Liver (tissue), 9 donors: ENCODE data around the gene VPS35. TPM values are rescaled to one million over a fixed set of nuclear protein-coding genes. Genes with fewer than 3 reads are reported as not detected.

Experiments
- DNase-seq: peaks from one replicate; pipeline ENCODE4 v3.0.0-alpha.2; 2017; ENCODE audit warnings: low spot score
- H3K27ac ChIP-seq, 2 donors: one replicate each; pipeline ENCODE4 v1.7.0; 2013; ENCODE audit warnings: inconsistent platforms in 2 of 2, low read length in 2 of 2, control low read depth in 1 of 2, low read depth in 1 of 2, mild to moderate bottlenecking in 1 of 2
- H3K27me3 ChIP-seq, 4 donors: one replicate each; pipeline versions ENCODE4 v1.6.1 to v1.7.0; 2013; ENCODE audit warnings: low read length in 3 of 4, inconsistent platforms in 1 of 4, mild to moderate bottlenecking in 1 of 4, moderate library complexity in 1 of 4; ENCODE audit not compliant: control insufficient read depth in 4 of 4, insufficient read depth in 4 of 4
- H3K36me3 ChIP-seq, 4 donors: one replicate each; pipeline versions ENCODE4 v1.6.1 to v1.7.0; 2013; ENCODE audit warnings: low read length in 3 of 4, mild to moderate bottlenecking in 3 of 4, low read depth in 1 of 4, moderate library complexity in 1 of 4; ENCODE audit not compliant: control insufficient read depth in 4 of 4, insufficient read depth in 3 of 4
- H3K4me1 ChIP-seq, 4 donors: one replicate each; pipeline versions ENCODE4 v1.6.1 to v1.7.0; 2013; ENCODE audit warnings: low read length in 3 of 4, mild to moderate bottlenecking in 3 of 4, moderate library complexity in 1 of 4; ENCODE audit not compliant: control insufficient read depth in 4 of 4, insufficient read depth in 4 of 4
- H3K4me3 ChIP-seq, 3 donors: one replicate each; pipeline versions ENCODE4 v1.6.1 to v1.7.0; 2013; ENCODE audit warnings: low read length in 3 of 3, control low read depth in 1 of 3, low read depth in 1 of 3, mild to moderate bottlenecking in 1 of 3
- H3K9ac ChIP-seq, 2 donors: one replicate each; pipeline ENCODE4 v1.7.0; 2013; ENCODE audit warnings: low read length in 2 of 2, mild to moderate bottlenecking in 2 of 2, moderate library complexity in 2 of 2, control low read depth in 1 of 2, low read depth in 1 of 2
- H3K9me3 ChIP-seq, 4 donors: one replicate each; pipeline versions ENCODE4 v1.6.1 to v1.7.0; 2013; ENCODE audit warnings: low read length in 3 of 4; ENCODE audit not compliant: control insufficient read depth in 4 of 4
- ATF3 ChIP-seq: IDR thresholded peaks from 2 replicates; pipeline ENCODE4 v1.6.1; 2016; ENCODE audit warnings: antibody characterized with exemption
- CTCF ChIP-seq: fragments of 150-350 bp; IDR thresholded peaks from 2 replicates; pipeline ENCODE4 v1.5.1; 2017; ENCODE audit warnings: improper control_type of control experiment, low read depth, low read length; ENCODE audit not compliant: missing input control
- EGR1 ChIP-seq, 2 donors: IDR thresholded peaks; 2 replicates each; pipeline ENCODE4 v1.6.1; 2016 to 2018; ENCODE audit warnings: antibody characterized with exemption in 2 of 2, low read depth in 2 of 2
- FOXA1 ChIP-seq: IDR thresholded peaks from 2 replicates; pipeline ENCODE4 v1.6.1; 2016; ENCODE audit warnings: antibody characterized with exemption
- FOXA2 ChIP-seq: IDR thresholded peaks from 2 replicates; pipeline ENCODE4 v1.6.1; 2016; ENCODE audit warnings: antibody characterized with exemption
- GABPA ChIP-seq, 2 donors: IDR thresholded peaks in 1 of 2; conservative IDR thresholded peaks in 1 of 2; 2 replicates each; pipeline ENCODE4 v1.6.1; 2016; ENCODE audit warnings: antibody characterized with exemption in 2 of 2, mild to moderate bottlenecking in 1 of 2, moderate library complexity in 1 of 2
- HNF4A ChIP-seq, 2 donors: conservative IDR thresholded peaks; 2 replicates each; pipeline ENCODE4 v1.6.1; 2016; ENCODE audit warnings: antibody characterized with exemption in 2 of 2, mild to moderate bottlenecking in 2 of 2
- HNF4G ChIP-seq: IDR thresholded peaks from 2 replicates; pipeline ENCODE4 v1.6.1; 2016; ENCODE audit warnings: antibody characterized with exemption
- JUND ChIP-seq, 2 donors: IDR thresholded peaks; 2 replicates each; pipeline ENCODE4 v1.6.1; 2016; ENCODE audit warnings: antibody characterized with exemption in 2 of 2
- MAX ChIP-seq: IDR thresholded peaks from 2 replicates; pipeline ENCODE4 v1.6.1; 2016; ENCODE audit warnings: antibody characterized with exemption
- NR2F2 ChIP-seq: IDR thresholded peaks from 2 replicates; pipeline ENCODE4 v1.6.1; 2016; ENCODE audit warnings: antibody characterized with exemption
- RAD21 ChIP-seq, 2 donors: IDR thresholded peaks; 2 replicates each; pipeline ENCODE4 v1.6.1; 2016; ENCODE audit warnings: antibody characterized with exemption in 2 of 2, mild to moderate bottlenecking in 2 of 2
- REST ChIP-seq: IDR thresholded peaks from 2 replicates; pipeline ENCODE4 v1.6.1; 2016; ENCODE audit warnings: antibody characterized with exemption, mild to moderate bottlenecking
- RXRA ChIP-seq, 2 donors: IDR thresholded peaks; 2 replicates each; pipeline ENCODE4 v1.6.1; 2017 to 2018; ENCODE audit warnings: antibody characterized with exemption in 2 of 2, mild to moderate bottlenecking in 1 of 2
- SP1 ChIP-seq: IDR thresholded peaks from 2 replicates; pipeline ENCODE4 v1.6.1; 2018; ENCODE audit warnings: antibody characterized with exemption, mild to moderate bottlenecking
- TAF1 ChIP-seq: conservative IDR thresholded peaks from 2 replicates; pipeline ENCODE4 v1.6.1; 2016; ENCODE audit warnings: antibody characterized with exemption, mild to moderate bottlenecking
- YY1 ChIP-seq: IDR thresholded peaks from 2 replicates; pipeline ENCODE4 v1.6.1; 2016; ENCODE audit warnings: antibody characterized with exemption, mild to moderate bottlenecking
- ZBTB33 ChIP-seq: IDR thresholded peaks from 2 replicates; pipeline ENCODE4 v1.6.1; 2016; ENCODE audit warnings: antibody characterized with exemption
- WGBS: extraction: QIAGEN DNeasy Blood & Tissue Kit; methylation state at CpG from one replicate; pipeline ENCODE4 v1.1.7; 2013; 5-methylcytosine and 5-hydroxymethylcytosine counted together
- polyA plus RNA-seq, 2 donors: library from polyadenylated mRNA; stranded (reverse) in 1 of 2; unstranded in 1 of 2; fragments of 200-250 nt in 1 of 2; fragments of >200 nt in 1 of 2; fragmentation: Nextera tagmentation in 1 of 2; extraction: Ambion mirVana in 1 of 2; gene quantifications; one replicate each; pipeline versions ENCODE4 v1.2.1 to v1.2.3, GENCODE V29; 2013 to 2015
- total RNA-seq, 2 donors: library from RNA; depleted of rRNA; stranded (reverse); fragments of >200 nt; gene quantifications; one replicate each; pipeline ENCODE4 v1.2.3, GENCODE V29; 2014
- donor health status: healthy.
- donor health status: healthy.
- donor health status: healthy.
- donor health status: healthy.
- donor health status: healthy.

The VPS35 gene
- total and polyA plus RNA-seq, 4 donors = 10.5 to 52.7 (median 23.6) TPM

GRCh38 chr16:46737621-46738214 is 48.7 kb upstream of the VPS35 start (continued):
- TF ChIP-seq ZBTB33 (no peak), TAF1 (no peak), SP1 (no peak), ATF3 (no peak), NR2F2 (no peak), HNF4A (conservative IDR thresholded peaks at IDR 0.05) (no peak)

- Histone ChIP-seq H3K9ac (no peak overlapping the region), H3K4me1 (no peaks in the 10 kb centered on the region), H3K27me3 (no peaks in the 10 kb centered on the region), H3K4me3 (no peak overlapping the region), H3K36me3 (no peaks in the 10 kb centered on the region), H3K9me3 (no peaks in the 10 kb centered on the region), H3K27ac (no peak overlapping the region)
- DNase-seq = no peak
- 86% methylated on average over 12 of the region's 12 CpGs for WGBS
- TF ChIP-seq MAX = no peak
- TF ChIP-seq HNF4A (conservative IDR thresholded peaks at IDR 0.05) = no peak
- TF ChIP-seq HNF4G = no peak
- TF ChIP-seq ATF3 = no peak
- TF ChIP-seq TAF1 = no peak
- no peak for TF ChIP-seq JUND (IDR thresholded peaks at IDR 0.05)
- no peak for TF ChIP-seq FOXA2
- TF ChIP-seq EGR1 (IDR thresholded peaks at IDR 0.05; ENCODE audit: low read depth in 2 of 2) = no peak
- no peak for TF ChIP-seq YY1
- TF ChIP-seq NR2F2 = no peak
- TF ChIP-seq CTCF = no peak
- no peak for TF ChIP-seq RXRA (IDR thresholded peaks at IDR 0.05)
- TF ChIP-seq SP1 = no peak
- no peak for TF ChIP-seq REST
- TF ChIP-seq RAD21 (IDR thresholded peaks at IDR 0.05) = no peak
- no peak for TF ChIP-seq FOXA1
- TF ChIP-seq GABPA (IDR thresholded peaks at IDR 0.05 in 1 of 2, conservative IDR thresholded peaks at IDR 0.05 in 1 of 2) = no peak
- TF ChIP-seq ZBTB33 = no peak
Measured at GRCh38 chr16:46736695-46737094, 47.7 kb upstream of the VPS35 start.
